Testis (tissue), 3 donors: ENCODE results near the gene AGPAT2. TPM values are rescaled to one million over a fixed set of nuclear protein-coding genes. Genes with fewer than 3 reads are reported as not detected.

Experiments used
- DNase-seq: peaks from one replicate; pipeline ENCODE4 v3.0.0-alpha.2; 2019
- H3K27ac ChIP-seq, 2 donors: fragments of 200-600 bp; sonication (generic); one replicate each; pipeline ENCODE4 v1.5.1; 2019
- H3K27me3 ChIP-seq: fragments of 200-600 bp; sonication (generic); one replicate; pipeline ENCODE4 v1.5.1; 2019
- H3K36me3 ChIP-seq: fragments of 200-600 bp; sonication (generic); one replicate; pipeline ENCODE4 v1.5.1; 2017; ENCODE audit warnings: low read depth; ENCODE audit errors: missing control alignments
- H3K4me1 ChIP-seq: fragments of 200-600 bp; sonication (generic); one replicate; pipeline ENCODE4 v1.5.1; 2019
- H3K4me3 ChIP-seq, 2 donors: fragments of 200-600 bp; sonication (generic); one replicate each; pipeline ENCODE4 v1.5.1; 2017 to 2019
- H3K9me3 ChIP-seq: fragments of 200-600 bp; sonication (generic); one replicate; pipeline ENCODE4 v1.5.1; 2017
- CTCF ChIP-seq, 3 experiments: fragments of 450-650 bp in 2 of 3; fragments of 200-600 bp in 1 of 3; sonication (generic) in 1 of 3; IDR thresholded peaks; one replicate each; pipeline ENCODE4 v1.5.1; 2016 to 2019; ENCODE audit warnings: antibody characterized with exemption in 3 of 3, mild to moderate bottlenecking in 2 of 3, moderate library complexity in 1 of 3
- POLR2A ChIP-seq: fragments of 450-650 bp; IDR thresholded peaks from one replicate; pipeline ENCODE4 v1.6.1; 2017; ENCODE audit warnings: antibody characterized with exemption, mild to moderate bottlenecking, moderate library complexity
- WGBS, 2 donors: methylation state at CpG; one replicate each; pipeline ENCODE4 v1.1.5; 2018; 5-methylcytosine and 5-hydroxymethylcytosine counted together
- intact Hi-C: fragments of 100-400 bp; cut with DNase I; formaldehyde crosslinking; loops from one replicate; pipeline ENCODE4 v1.15.1; 2023; ENCODE audit warnings: low total_unique reads
- polyA plus RNA-seq: library from polyadenylated mRNA; stranded (reverse); fragments of 350-450 nt; fragmentation: Illumina TruSeq; extraction: RNeasy Lipid Tissue Mini Kit (QIAGEN cat#74804); gene quantifications from one replicate; pipeline ENCODE4 v1.2.3, GENCODE V29; 2014; ENCODE audit warnings: low read depth, low replicate concordance; ENCODE audit not compliant: insufficient read depth
- total RNA-seq, 2 donors: library from RNA; depleted of rRNA; stranded (reverse); fragments of >200 nt; gene quantifications; one replicate each; pipeline ENCODE4 v1.2.3, GENCODE V29; 2016

AGPAT2 gene
- total and polyA plus RNA-seq, 3 donors from 2014 or later: 34.2 to 52.7 (median 46.6) TPM

GRCh38 chr9:136662326-136662655 is 25.0 kb downstream of the AGPAT2 start:
- Histone ChIP-seq H3K27me3 (no peaks in the 10 kb centered on the region), H3K27ac (no peak overlapping the region)

GRCh38 chr9:136661641-136662325 is 25.5 kb downstream of the AGPAT2 start:
- Histone ChIP-seq H3K4me3 (no peak overlapping the region), H3K27ac (no peak overlapping the region), H3K4me1 (no peaks in the 10 kb centered on the region), H3K27me3 (no peaks in the 10 kb centered on the region), H3K36me3 (no peaks in the 10 kb centered on the region), H3K9me3 (no peaks in the 10 kb centered on the region)
- no peak for DNase-seq
- 79 to 80% methylated on average over 4 to 22 of the region's 22 CpGs for WGBS, 2 donors
- TF ChIP-seq CTCF (IDR thresholded peaks at IDR 0.05) (no peak), POLR2A (no peak)
- intact Hi-C loops: no loop called here

More at GRCh38 chr9:136662326-136662655, 25.0 kb downstream of the AGPAT2 start:
- intact Hi-C loops: no loop called here
- H3K36me3 ChIP-seq: no peaks in the 10 kb centered on the region
- DNase-seq: no peak
- 80 to 95% methylated on average over 6 to 10 of the region's 10 CpGs for WGBS, 2 donors
- H3K4me3 ChIP-seq: no peak overlapping the region
- no peak for TF ChIP-seq CTCF (IDR thresholded peaks at IDR 0.05)
- no peak for TF ChIP-seq POLR2A
- no peaks in the 10 kb centered on the region for H3K4me1 ChIP-seq
- H3K9me3 ChIP-seq: no peaks in the 10 kb centered on the region

- no peak overlapping the region for H3K27ac ChIP-seq
- 75 to 100% methylated on average over 4 to 13 of the region's 13 CpGs for WGBS, 2 donors
- H3K9me3 ChIP-seq: no peaks in the 10 kb centered on the region
- TF ChIP-seq CTCF (IDR thresholded peaks at IDR 0.05) (no peak), POLR2A (no peak)
- no peaks in the 10 kb centered on the region for H3K4me1 ChIP-seq
- no peaks in the 10 kb centered on the region for H3K36me3 ChIP-seq
- H3K4me3 ChIP-seq: no peak overlapping the region
- DNase-seq: no peak
- intact Hi-C loops: no loop called here
- no peaks in the 10 kb centered on the region for H3K27me3 ChIP-seq
Observed at GRCh38 chr9:136660971-136661550, 26.2 kb downstream of the AGPAT2 start.

GRCh38 chr9:136659861-136660784 is 27.1 kb downstream of the AGPAT2 start:
- Histone ChIP-seq H3K36me3 (no peaks in the 10 kb centered on the region), H3K9me3 (no peaks in the 10 kb centered on the region), H3K4me1 (no peaks in the 10 kb centered on the region), H3K4me3 (no peak overlapping the region), H3K27me3 (no peaks in the 10 kb centered on the region), H3K27ac (no peak overlapping the region)
- WGBS, 2 donors: 83 to 100% methylated on average over 2 to 20 of the region's 21 CpGs
- intact Hi-C loops: no loop called here
- TF ChIP-seq POLR2A: no peak
- no peak for TF ChIP-seq CTCF (IDR thresholded peaks at IDR 0.05)
- no peak for DNase-seq
